ENCODE results near the gene CCR8. TPM values are rescaled to one million over a fixed set of nuclear protein-coding genes. Genes with fewer than 3 reads are reported as not detected.

The CCR8 gene
- total RNA-seq, 4 donors from 2014 or later, result 0.22 TPM; not detected in 3

DNA sequence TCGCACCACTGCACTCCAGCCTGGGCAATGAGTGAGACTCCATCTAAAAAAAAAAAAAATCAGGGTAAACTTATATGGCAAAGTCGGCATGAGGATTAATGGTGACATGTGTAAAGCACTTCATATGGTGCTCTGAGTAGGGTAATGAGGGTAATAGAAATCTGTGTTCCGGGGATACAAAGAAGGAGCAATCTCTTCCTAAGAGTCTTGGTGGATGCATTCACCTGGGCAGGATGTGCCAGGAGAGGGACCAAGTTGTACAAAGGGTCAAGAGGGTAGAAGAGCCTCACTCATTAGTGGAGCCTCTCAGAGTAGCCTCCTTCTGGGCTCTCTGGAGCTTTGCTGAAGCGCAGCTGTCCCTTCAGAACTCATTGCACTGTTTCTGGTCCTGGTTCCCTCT, 40.4 kb upstream of the CCR8 start:
- intact Hi-C loops (cut with DNase I), result loop anchor here (10.0 kb wide), 1 partner anchor 184 kb away; the partner anchor contains the start of genes GORASP1 and TTC21A
- WGBS, 2 donors, result 80 to 82% methylated on average over 4 of the region's 4 CpGs
- no peaks in the 10 kb centered on the region for H3K9me3 ChIP-seq
- TF ChIP-seq, protein P1, sequence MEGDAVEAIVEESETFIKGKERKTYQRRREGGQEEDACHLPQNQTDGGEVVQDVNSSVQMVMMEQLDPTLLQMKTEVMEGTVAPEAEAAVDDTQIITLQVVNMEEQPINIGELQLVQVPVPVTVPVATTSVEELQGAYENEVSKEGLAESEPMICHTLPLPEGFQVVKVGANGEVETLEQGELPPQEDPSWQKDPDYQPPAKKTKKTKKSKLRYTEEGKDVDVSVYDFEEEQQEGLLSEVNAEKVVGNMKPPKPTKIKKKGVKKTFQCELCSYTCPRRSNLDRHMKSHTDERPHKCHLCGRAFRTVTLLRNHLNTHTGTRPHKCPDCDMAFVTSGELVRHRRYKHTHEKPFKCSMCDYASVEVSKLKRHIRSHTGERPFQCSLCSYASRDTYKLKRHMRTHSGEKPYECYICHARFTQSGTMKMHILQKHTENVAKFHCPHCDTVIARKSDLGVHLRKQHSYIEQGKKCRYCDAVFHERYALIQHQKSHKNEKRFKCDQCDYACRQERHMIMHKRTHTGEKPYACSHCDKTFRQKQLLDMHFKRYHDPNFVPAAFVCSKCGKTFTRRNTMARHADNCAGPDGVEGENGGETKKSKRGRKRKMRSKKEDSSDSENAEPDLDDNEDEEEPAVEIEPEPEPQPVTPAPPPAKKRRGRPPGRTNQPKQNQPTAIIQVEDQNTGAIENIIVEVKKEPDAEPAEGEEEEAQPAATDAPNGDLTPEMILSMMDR (IDR thresholded peaks at IDR 0.05), result no peak
- TF ChIP-seq POLR2A (IDR thresholded peaks at IDR 0.05), result no peak
- H3K36me3 ChIP-seq, result no peaks in the 10 kb centered on the region
- DNase-seq, result no peak
- H3K27me3 ChIP-seq, result no peaks in the 10 kb centered on the region
- H3K27ac ChIP-seq, result no peak overlapping the region
- H3K4me3 ChIP-seq, result no peak overlapping the region
- peaks cover 0 to 8% (median 4%) of the 10 kb centered on the region in 3 donors for H3K4me1 ChIP-seq

DNA sequence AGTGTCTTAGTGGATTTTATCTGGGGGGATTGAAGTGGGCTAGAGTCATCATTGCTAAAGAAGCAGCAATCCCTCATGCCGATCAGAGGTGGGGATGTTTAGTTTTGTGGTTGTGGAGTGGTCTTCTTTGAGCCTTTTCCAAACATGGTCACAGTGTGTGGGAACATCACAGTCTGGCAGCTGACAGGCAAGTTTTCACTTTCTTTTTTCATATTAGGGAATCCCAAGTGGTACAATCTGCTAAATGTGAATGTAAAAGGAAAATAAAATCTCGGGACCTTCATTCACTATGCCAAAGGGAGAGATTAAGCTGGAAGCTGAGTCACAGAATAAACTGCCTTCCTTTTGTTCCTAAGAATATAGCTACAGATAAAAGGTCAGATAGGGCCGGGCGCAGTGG, 39.3 kb upstream of the CCR8 start:
- TF ChIP-seq, protein P1 (IDR thresholded peaks at IDR 0.05), result no peak
- Histone ChIP-seq H3K27ac (peak overlapping the region in 2 of 4 donors; percentile 56 to 67), H3K36me3 (no peaks in the 10 kb centered on the region), H3K27me3 (no peaks in the 10 kb centered on the region), H3K9me3 (no peaks in the 10 kb centered on the region), H3K4me3 (no peak overlapping the region), H3K4me1 (peaks cover 0 to 8% (median 0%) of the 10 kb centered on the region in 3 donors)
- WGBS, 2 donors, result 28 to 39% methylated on average over 4 of the region's 4 CpGs
- intact Hi-C loops (cut with DNase I), result loop anchor here (5.0 kb wide), 2 partner anchors 98 to 163 kb away; partner anchors contain the start of gene XIRP1
- no peak for DNase-seq

DNA sequence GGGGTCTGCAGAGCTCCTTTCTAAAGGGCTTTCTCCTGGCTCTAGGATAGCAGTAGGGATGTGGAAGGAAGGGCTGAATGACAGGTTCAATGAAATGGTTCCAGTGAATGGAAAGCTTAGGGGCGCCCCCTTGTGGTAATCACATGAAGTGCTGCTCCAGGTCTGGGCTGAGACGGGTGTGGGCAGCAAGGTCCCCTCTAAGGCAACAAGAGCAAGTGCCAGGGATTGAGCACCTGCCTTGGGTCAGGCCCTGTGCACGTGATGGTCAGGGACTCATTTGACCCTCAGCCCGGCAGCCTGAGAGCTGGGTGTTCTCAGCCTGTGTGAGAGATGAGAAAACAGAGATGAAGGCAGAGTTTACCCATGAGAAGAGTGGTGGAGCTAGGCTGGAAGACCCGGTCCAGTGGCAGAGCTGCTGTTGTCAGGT, 37.6 kb upstream of the CCR8 start:
- DNase-seq, result no peak
- H3K27ac ChIP-seq, result no peak overlapping the region
- 0 to 22% methylated on average over 3 to 5 of the region's 5 CpGs for WGBS, 2 donors
- TF ChIP-seq, protein P1 (IDR thresholded peaks at IDR 0.05), result peak; percentile 82 to 92 (median 88)
- no peak for TF ChIP-seq POLR2A (IDR thresholded peaks at IDR 0.05)
- H3K4me3 ChIP-seq, result no peak overlapping the region
- peaks cover 0 to 8% (median 0%) of the 10 kb centered on the region in 3 donors for H3K4me1 ChIP-seq
- no peaks in the 10 kb centered on the region for H3K27me3 ChIP-seq
- intact Hi-C loops (cut with DNase I), result loop anchor here (5.0 kb wide), 2 partner anchors 100 to 165 kb away; partner anchors contain the start of gene XIRP1
- H3K36me3 ChIP-seq, result no peaks in the 10 kb centered on the region
- no peaks in the 10 kb centered on the region for H3K9me3 ChIP-seq

DNA sequence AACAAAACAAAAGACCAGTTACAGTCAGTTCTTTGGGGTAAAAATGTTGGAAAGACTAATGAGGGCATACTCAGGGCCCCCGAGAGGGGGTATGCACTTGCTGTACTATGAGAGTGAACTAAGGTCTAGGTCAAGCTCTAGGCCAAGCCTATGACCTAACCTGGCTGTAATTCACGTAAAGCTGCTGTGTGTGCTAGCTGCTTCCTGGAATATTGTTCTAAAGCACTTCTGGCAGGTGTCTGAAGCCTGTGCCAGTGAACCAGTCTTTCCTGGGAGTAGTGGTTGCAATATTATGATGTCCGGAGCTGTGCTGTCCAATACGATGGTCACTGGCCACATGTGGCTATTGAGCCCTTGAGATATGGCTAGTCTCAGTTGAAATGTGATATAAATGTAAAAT, 36.5 kb upstream of the CCR8 start:
- WGBS, 2 donors, result 80 to 85% methylated on average over 3 to 4 of the region's 4 CpGs

More for the DNA sequence above, 36.5 kb upstream of the CCR8 start:
- TF ChIP-seq, protein P1 (IDR thresholded peaks at IDR 0.05), result no peak
- no peak for TF ChIP-seq POLR2A (IDR thresholded peaks at IDR 0.05)
- intact Hi-C loops (cut with DNase I), result loop anchor here (5.0 kb wide), 2 partner anchors 101 to 166 kb away; partner anchors contain the start of gene XIRP1
- Histone ChIP-seq H3K4me1 (peaks cover 0 to 8% (median 0%) of the 10 kb centered on the region in 3 donors), H3K36me3 (no peaks in the 10 kb centered on the region), H3K4me3 (no peak overlapping the region), H3K27ac (no peak overlapping the region), H3K9me3 (peaks cover 0 to under 1% (median 0%) of the 10 kb centered on the region in 3 donors), H3K27me3 (no peaks in the 10 kb centered on the region)
- no peak for DNase-seq

Data from esophagus squamous epithelium (tissue), 5 donors.